G401.6 (cell line): ENCODE results near the gene RAPGEF4.

Experiments
- FAIRE-seq: peaks from 2 replicates; lab custom pipeline; 2012; peaks lifted over from hg19 to GRCh38; lab: Jason Lieb, UNC

RAPGEF4 gene

DNA sequence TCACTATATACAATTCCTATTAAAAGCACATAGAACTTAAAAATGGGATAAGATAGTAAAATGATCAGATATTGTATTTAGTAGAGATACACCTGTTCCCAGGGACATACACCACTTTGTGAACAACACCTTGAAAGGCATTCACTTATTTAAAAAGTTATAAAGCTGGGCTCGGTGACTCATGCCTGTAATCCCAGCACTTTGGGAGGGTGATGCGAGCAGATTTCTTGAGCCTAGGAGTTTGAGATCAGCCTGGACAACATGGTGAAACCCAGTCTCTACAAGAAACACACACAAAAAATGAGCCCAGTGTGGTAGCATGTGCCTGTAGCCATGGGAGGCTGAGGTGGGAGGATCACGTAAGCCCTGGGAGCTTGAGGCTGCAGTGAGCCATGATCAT is 90.9 kb downstream of the RAPGEF4 start:
- FAIRE-seq = no peak

DNA sequence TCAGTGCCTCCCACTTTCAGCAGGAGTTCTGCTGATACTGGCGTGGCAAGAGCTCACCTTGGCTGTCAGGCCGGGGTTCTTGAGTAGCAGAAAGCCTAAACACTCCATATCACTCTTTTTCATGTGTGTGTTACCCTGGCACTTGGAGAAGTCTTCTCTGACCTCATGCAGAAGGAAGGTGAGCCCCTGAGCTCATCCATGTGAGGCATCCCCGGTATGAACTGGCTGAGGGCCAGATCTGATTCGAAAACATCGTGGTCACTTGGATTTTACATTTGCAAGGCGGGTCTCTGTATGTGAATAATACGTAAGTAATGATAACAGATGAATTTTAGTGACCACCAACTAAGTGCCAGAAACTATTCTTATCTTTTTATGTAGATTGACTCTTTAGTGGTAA is 93.6 kb downstream of the RAPGEF4 start:
- no peak for FAIRE-seq

DNA sequence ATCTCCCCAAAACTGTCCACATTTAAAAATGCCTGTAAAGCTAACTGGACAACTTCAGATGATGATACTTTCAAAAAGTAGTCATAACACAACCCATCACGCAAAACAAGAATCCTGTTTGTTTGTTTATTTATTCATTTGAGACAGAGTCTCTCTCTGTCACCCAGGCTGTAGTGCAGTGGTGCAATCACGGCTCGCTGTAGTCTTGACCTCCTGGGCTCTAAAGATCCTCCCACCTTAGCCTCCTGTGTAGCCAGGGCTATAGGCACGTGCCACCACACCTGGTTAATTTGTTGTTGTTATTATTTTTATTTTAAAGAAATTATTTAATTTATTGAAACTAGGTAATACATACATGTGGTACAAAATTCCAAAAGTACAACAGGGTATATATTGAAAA is 94.8 kb downstream of the RAPGEF4 start:
- no peak for FAIRE-seq

DNA sequence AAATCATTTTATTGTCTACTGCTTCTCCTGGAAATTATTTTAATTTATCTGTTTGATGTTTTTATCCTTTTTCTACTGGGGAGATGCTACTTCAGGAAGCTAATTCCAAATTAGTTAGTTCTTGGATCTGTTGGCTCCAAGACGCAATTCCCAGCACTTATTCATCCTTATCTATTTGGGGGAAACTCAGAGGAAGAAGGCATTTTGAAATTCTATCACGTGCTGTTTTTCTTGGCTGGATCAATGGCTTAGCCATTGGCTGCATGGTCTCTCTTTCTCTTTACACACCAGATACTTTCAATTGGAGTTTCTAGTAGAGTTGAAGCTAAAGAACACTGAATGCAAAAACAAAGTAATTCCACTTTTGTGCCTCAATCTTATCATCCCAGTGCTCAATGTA is 98.3 kb downstream of the RAPGEF4 start:
- FAIRE-seq = no peak

DNA sequence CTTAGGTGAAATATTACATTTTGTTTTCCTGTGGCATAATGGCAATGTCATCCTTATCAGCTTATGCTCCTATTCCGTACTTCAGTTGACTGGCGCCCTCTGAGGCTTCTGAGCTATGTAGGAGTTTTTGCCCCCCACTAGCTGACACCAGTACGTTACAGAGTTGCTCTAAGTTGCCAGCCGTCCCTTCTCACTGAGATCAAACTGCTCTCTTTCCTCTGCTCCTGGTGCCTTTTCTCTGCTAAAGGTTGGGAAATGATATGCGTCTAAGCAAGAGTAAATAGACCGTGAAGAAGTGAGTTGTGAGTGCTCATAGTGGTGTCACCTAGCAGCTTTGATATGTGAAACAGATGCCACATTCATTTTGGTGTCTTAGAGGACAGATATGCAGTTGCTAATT is 99.2 kb downstream of the RAPGEF4 start:
- FAIRE-seq = no peak

DNA sequence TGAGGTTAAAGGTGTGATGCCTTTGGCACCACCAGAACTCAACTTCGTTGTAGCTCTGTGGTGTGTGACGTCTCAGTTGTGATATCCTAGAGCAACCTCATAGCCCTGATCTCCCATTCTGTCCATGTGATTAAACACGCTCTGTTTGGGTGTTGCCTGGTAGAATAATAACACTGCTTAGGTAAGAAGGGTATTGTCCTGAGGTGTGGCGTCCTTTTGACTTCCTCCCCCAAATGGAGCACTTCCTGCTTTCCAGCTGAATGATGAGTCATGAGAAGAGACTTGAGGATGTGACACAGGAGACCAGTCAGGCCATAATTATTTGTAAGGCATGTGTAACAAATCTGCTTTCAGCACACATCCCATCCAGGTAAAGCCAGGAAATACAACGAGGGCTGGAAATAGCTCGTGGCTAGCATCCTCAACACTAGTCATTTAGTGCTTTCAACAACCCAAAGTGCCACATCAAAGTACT is 100.7 kb downstream of the RAPGEF4 start:
- FAIRE-seq = no peak

DNA sequence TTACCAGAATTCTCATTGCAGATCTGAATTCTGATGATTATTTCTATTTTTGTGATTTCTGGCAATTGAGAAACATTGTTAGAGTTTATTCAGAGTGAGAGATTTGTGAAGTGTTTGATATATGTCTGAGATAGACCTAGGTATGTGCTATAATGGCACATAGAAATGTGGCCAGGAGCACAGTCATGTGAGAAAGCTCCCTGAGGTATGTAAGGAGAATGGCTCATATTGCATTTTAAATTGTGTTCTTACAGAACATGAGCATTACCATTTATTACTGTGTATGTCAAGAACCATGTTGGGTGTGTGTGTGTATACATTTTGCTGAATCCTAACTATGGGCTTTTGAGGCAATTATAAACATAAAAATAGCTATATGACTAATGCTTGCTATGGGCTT is 101.2 kb downstream of the RAPGEF4 start:
- FAIRE-seq = no peak

DNA sequence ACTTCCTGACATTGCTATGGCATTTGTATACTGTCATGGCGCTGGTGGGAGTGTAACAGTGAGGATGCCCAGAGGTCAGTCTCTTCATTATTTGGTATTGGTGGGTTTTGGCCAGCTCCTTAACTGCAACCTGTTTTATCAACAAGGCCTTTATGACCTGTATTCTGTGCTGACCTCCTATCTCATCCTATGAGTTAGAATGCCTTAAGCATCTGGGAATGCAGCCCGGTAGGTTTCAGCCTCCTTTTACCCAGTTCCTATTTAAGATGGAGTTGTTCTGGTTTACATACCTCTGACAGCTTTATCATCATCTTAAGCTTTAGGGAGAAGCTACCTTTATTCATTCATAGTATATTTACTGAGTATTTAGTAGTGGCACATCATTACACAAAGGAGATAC is 103.8 kb downstream of the RAPGEF4 start:
- no peak for FAIRE-seq

DNA sequence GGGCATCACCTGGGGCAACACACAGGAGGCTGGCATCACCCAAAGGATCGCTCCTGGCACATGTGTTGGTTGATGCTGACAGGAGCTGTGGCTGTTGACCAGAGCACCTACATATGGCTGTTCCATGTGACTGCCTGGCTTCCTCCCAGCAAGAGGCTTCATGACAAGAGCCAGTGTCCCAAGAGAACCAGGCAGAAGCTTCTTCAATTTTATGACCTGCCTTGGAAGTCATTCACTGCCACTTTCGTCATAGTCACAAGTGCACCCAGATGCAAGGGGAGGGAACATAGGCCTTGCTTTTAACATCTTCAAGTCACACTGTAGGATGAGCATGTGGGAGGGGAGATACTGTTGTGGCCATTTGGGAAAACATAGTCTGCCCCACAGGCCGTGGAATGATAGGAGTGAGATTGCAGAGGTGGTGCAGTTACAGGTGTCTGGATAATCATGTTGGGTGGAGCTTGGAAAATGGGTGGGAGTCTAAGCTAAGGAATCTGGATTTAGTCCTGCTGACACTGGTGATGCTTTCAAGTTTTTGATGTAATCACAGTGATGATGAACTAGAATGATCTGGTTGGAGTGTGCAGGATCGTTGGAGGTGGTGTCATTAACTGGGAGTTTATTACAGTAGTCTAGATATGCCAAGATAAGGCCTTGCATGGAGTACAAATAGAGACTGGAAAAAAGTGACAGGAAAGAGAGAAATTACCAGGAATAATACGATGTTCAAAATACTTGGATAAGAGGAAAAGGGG is 107.0 kb downstream of the RAPGEF4 start:
- FAIRE-seq = no peak

DNA sequence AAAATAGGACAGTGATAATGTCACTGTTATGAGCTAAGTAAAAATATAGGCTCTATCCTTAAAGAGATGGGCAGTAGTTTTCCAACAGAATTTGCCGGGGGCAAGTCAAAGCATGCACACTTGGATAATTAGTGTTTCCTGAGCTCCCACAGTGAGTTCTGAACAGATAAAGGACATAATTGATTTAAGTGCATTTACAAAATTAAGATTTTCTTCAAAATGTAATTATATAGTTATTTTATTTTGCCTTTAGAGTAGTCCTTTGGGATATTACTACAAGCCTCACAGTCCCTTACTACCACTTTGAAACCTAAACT is 107.6 kb downstream of the RAPGEF4 start:
- no peak for FAIRE-seq

DNA sequence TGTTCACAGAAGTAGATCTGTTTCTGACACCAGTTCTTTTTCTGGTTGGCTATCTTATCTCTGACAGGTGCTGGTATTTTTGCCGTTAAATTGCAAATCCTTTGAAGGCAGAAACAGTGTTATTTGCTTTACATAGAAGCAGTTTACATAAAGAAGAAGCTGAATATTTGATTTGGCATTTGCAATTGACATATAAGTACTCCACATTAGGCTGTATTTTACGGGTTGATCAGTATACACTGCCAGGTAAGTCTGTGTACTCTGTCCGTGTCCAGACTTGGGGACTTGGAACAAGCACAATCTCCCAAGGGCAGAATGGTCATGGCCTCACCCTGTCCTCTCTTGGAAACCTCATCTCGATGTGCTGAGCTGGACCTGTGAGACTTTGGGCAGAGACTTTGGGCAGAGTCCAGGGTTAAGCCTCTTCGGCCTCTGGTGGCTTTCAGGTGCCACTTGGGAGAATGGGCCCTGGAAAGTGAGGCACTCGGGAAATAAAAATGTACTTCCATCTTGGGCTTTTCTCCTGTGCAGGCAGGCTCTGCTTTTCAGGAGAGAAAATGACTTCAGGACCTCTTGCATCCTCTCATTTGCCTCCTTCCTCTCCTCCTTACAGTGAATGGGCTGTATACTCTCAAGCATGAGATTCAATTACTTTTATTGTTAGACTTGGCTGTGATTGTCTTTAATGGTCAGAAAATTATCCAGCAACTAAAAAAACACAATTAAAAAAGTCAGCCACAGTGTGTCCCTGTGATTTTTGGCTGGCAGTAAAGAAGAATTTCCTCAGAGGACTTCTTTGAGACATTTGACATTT is 108.5 kb downstream of the RAPGEF4 start:
- FAIRE-seq = no peak

DNA sequence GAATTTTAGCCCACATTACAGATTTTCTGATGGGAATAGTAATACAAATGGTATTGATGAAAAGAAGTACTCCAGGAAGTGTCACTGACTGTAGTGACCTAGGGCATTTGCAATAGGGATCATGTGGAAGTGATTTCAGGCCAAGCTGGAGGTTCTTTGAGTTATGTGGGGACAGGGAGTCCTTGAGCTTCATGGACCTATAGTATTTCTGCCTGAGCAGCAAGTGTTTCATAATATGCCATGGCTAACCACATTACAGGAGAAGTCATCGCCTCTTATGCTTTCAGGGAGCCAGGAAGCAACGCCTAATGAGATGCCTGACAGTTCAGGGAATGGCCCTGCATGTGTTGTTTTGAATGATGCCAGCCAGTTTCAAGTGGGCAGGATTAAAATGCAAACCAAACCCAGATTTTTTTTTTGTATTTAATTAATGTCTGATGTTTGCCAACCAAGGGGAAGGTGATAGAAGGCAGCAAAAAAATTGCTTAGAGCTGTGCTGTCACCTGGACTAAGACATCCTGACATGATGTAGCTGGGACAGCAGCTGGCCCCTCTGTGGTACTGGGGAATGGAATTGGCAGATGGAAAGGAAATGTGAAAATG is 109.5 kb downstream of the RAPGEF4 start:
- FAIRE-seq = no peak

DNA sequence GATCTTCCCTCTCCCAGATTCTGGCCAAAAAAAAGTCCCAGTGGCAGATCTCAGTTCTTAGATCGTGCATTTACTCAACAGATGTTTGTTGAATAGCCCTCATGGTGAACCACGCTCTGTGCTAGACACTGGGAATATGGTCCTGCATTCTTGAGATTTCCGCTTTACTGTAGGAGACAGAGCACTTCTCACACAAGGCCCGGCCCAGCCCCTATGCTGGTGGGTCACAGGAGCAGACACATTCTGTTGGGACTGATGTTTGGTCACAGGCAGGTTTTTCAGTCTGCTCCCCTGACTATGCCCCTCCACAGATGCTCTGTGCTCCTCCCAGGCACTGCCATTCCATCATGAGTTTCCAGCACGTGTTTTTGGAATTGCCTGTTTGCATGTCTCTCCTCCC is 110.9 kb downstream of the RAPGEF4 start:
- FAIRE-seq = no peak

DNA sequence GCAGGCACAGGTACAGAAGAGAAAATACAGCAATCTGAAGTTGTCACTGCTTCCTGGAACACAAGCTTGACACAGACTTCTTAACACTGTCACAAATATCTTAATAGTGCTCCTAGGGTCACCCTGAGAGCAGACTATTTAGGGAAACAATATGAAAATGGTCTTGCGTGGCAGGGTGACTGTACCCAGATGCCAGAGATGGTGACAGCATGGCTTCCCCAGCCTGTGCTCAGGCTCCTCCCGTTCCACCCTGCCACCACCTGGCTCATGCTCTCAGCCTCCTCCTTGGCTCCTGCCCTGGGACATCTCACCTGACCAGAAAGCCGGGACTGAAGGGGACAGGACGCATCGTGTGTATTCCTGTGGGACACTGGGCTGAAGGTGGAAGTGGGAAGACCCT is 111.5 kb downstream of the RAPGEF4 start:
- FAIRE-seq = no peak

DNA sequence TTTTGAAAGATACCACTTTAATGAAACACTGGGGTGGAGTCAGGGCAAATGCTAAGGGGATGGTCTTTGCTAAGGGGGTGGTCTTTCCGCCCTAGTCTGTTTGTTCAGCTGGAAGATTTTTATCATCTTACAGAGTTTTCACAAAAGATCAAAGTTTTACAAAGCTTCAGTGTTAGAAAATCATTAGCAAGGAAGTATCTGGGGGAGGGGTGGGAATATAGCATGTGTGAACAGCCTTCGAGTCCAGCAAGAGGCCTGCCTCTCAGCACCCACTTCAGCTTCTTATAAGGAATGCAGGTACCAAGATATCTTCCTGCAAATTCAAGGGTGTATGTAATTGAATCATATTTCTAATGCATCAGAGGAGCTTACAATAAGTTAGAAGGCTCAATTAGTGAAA is 112.9 kb downstream of the RAPGEF4 start:
- no peak for FAIRE-seq

DNA sequence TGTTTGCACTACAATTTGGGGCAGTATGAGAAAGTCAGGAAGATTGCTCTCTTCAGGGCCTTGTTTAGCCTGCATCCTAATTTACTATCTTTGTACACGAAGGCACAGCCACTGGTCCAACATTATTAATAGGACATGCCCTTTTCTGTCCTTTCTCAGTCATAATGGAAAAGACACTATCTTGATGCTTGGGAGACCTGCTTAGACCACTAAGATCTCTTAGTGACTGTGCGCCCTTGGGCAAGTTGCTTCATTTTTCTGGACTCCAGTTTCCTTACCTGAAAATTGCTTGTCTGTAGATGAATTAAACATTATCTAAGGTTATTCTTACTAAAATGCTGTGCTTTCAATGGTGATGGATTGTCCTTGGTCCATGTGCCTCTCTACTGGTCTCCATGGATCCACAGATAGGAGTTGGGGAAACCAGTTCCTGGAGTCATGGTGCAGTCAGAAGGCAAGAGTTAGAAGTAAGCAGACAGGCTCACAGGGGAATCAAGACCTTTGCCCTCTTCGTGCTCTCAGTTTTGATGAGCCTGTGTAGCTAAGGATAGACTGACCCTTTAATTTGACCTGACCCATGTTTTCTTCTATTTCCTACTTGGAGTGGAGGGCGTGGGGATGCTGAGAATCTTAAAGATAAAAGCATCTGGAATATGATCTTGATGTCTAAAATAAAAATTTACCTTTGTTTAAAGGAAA is 114.0 kb downstream of the RAPGEF4 start:
- FAIRE-seq = no peak

DNA sequence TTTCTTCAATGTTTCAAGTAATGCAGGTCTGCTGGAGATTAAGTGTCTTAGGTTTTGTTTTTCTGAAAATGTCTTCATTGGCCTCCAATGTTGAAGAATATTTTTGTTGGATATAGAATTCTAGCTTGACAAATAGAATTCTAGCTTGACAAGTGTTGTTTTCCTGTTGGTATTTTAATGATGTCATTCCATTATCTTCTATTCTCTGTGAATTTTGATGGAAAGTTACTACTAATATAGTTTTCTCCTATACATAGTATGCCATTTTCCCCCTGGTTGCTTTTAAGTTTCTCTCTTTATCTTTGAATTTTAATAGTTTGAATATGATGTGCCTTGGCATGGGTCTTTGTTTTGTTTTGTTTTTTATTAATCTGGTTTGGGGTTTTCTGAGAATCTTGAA is 119.9 kb downstream of the RAPGEF4 start:
- no peak for FAIRE-seq

DNA sequence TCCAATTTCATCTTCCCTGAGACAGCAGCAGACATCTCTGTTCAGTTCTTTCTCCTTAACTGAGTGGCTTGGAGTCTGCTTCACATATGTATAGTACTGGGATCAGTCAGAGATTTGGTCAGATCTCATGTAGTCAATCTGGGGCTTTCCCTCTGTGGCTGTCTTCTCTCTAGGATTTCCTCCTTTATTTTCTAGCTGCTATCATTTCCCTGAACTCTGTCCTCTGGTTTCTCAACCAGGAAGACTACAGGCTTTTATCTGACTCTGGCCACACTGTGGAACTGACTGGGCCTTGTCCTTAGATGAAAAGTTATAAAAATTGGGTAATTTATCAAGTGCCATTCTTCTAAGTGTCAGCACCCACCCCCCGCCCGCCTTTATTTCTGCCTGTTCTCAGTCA is 121.0 kb downstream of the RAPGEF4 start:
- no peak for FAIRE-seq

DNA sequence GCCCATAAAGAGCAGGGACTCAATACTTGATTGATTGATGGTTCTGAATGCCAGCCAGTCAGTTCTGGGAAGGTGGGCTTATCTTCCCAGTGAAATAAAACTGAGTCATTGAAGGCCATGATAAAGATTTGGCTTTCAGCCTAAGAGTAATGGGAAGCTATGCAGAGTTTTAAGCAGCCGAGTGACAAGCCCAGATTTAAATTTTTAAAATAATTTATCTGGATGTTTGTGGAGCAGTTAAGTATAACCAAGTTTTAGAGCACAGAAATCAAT is 122.8 kb downstream of the RAPGEF4 start:
- FAIRE-seq = no peak

DNA sequence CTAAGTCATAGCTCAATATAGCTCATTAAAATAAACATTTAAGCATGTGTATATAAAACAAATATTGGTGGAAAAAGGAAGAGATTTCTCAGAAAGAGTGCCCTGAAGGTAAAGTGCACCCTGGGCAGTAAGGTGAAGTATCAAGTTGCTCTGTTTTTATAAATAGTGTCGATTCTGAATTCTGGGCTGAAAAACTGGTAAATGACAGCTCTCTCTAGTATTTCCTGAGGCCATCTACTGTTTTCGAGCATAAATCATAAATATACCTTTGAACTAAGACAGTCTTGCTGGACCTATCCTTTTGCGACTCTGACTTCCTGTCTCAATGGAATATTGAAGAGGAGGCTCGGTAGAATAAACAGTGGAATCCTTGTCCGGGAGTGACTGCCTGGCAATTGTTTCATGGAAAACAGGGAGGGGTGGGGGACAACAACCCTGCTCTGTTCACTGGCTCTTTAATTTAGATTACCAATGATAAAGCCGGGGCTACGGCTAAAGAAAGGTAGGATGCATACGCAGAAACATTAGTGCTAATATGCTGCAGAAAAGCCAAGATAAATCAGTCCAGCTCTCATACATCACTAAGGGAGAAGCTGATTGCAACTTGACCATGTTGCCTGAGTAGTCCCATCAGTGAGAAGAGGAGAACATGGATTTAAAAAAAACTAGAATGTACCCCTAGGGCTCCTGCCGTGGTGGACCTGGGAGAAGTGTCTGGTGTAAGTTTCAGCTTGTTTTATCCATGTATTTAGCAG is 124.1 kb downstream of the RAPGEF4 start:
- FAIRE-seq = no peak

DNA sequence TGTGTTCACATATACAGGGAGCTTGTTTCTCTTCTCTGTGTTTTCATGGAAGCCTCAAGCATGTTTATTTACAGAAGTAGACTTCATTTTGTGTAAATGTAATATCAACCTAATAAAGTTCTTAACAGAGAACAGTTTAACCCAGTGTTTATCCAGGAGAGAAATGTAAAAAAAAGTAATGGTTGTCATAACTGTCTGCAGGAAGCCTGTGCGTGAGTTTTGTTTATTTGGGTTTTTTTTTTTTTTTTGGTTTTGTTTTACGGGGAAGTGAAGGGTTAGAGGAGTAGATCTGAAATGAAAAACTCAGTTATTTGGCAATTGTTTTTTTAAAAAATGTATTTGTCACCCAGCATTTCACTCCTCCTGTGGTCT is 124.7 kb downstream of the RAPGEF4 start:
- no peak for FAIRE-seq

DNA sequence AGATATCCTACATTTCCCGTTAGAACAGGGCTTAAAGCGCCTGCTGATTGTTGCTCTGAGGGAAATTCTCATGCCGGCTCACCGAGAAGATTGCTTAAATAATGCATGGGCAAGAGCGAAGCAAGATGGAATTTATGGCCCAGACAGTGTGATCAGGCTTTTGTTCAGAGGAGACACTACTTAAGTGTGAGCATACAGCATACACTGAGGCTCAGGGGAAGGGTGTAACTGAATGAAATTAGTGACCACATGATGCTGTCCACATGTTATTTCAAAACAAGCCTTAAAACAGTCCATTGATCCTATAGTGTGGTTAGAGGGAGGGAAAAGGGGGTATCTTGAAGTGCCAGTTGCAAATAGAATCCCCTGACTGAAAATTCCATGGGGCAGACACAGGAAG is 125.5 kb downstream of the RAPGEF4 start:
- no peak for FAIRE-seq
